ENCODE data around the gene HYOU1. TPM values are rescaled to one million over a fixed set of nuclear protein-coding genes. Genes with fewer than 3 reads are reported as not detected.
A peak's percentile ranks its signal among the peaks of the same experiment; 100 is the strongest.
"Not testable (repeated sequence)": the region's sequence is repeated elsewhere in the genome, so short reads cannot be mapped to it uniquely, and the experiment has no call there.

Gene HYOU1
- total RNA-seq, 1 experiment from 2014 or later = 205 TPM

GRCh38 chr11:119089319-119089718, 32.3 kb upstream of the HYOU1 start:
- no peak for DNase-seq (ENCODE audit: low spot score)
- in situ Hi-C loops (cut with HindIII; ENCODE audit: low sequenced_read_pairs) = no loop called here

GRCh38 chr11:119088406-119088805, 31.4 kb upstream of the HYOU1 start:
- in situ Hi-C loops (cut with HindIII; ENCODE audit: low sequenced_read_pairs) = no loop called here

GRCh38 chr11:119087747-119088241, 30.8 kb upstream of the HYOU1 start:
- no peak for DNase-seq (ENCODE audit: low spot score)
- in situ Hi-C loops (cut with HindIII; ENCODE audit: low sequenced_read_pairs) = no loop called here

More at GRCh38 chr11:119088406-119088805, 31.4 kb upstream of the HYOU1 start:
- DNase-seq (ENCODE audit: low spot score) = no peak

- in situ Hi-C loops (cut with HindIII; ENCODE audit: low sequenced_read_pairs) = no loop called here
- DNase-seq (ENCODE audit: low spot score) = no peak
Observed at GRCh38 chr11:119087123-119087522, 30.1 kb upstream of the HYOU1 start.

- in situ Hi-C loops (cut with HindIII; ENCODE audit: low sequenced_read_pairs) = no loop called here
- no peak for DNase-seq (ENCODE audit: low spot score)
Observed at GRCh38 chr11:119085437-119085847, 28.4 kb upstream of the HYOU1 start.

GRCh38 chr11:119084663-119085436, 27.8 kb upstream of the HYOU1 start, which contains the start of gene HMBS:
HMBS (plus strand) TSS chr11:119084881; CDS start chr11:119085034, 153 bp downstream.
- in situ Hi-C loops (cut with HindIII; ENCODE audit: low sequenced_read_pairs) = no loop called here
- DNase-seq (ENCODE audit: low spot score) = peak; percentile 96

GRCh38 chr11:119081682-119082260, 24.8 kb upstream of the HYOU1 start:
- no peak for DNase-seq (ENCODE audit: low spot score)

GRCh38 chr11:119078675-119079420, 21.8 kb upstream of the HYOU1 start:
- DNase-seq (ENCODE audit: low spot score) = no peak

More at GRCh38 chr11:119081682-119082260, 24.8 kb upstream of the HYOU1 start:
- in situ Hi-C loops (cut with HindIII; ENCODE audit: low sequenced_read_pairs) = no loop called here

GRCh38 chr11:119077839-119078238, 20.8 kb upstream of the HYOU1 start:
- in situ Hi-C loops (cut with HindIII; ENCODE audit: low sequenced_read_pairs) = no loop called here
- no peak for DNase-seq (ENCODE audit: low spot score)

More at GRCh38 chr11:119078675-119079420, 21.8 kb upstream of the HYOU1 start:
- in situ Hi-C loops (cut with HindIII; ENCODE audit: low sequenced_read_pairs) = no loop called here

GRCh38 chr11:119067371-119068222, 10.6 kb upstream of the HYOU1 start, which contains the start of gene VPS11:
VPS11 (plus strand) TSS chr11:119067818; CDS start chr11:119067824, 6 bp downstream.
- peak; percentile 95 for DNase-seq (ENCODE audit: low spot score)
- in situ Hi-C loops (cut with HindIII; ENCODE audit: low sequenced_read_pairs) = no loop called here

- DNase-seq (ENCODE audit: low spot score) = peak; percentile 26
- in situ Hi-C loops (cut with HindIII; ENCODE audit: low sequenced_read_pairs) = no loop called here
Observed at GRCh38 chr11:119065369-119065768, 8.4 kb upstream of the HYOU1 start.

- in situ Hi-C loops (cut with HindIII; ENCODE audit: low sequenced_read_pairs) = no loop called here
- DNase-seq (ENCODE audit: low spot score) = no peak
Observed at GRCh38 chr11:119062779-119063178, 5.8 kb upstream of the HYOU1 start.

GRCh38 chr11:119061256-119061655, 4.3 kb upstream of the HYOU1 start:
- DNase-seq (ENCODE audit: low spot score) = no peak
- in situ Hi-C loops (cut with HindIII; ENCODE audit: low sequenced_read_pairs) = no loop called here

- DNase-seq (ENCODE audit: low spot score); in situ Hi-C loops (cut with HindIII; ENCODE audit: low sequenced_read_pairs): not testable (repeated sequence)
Observed at GRCh38 chr11:119059128-119059527, 2.1 kb upstream of the HYOU1 start.

- peak; percentile 4 for DNase-seq (ENCODE audit: low spot score)
Observed at GRCh38 chr11:119056421-119056999, 495 bp downstream of the HYOU1 start.

GRCh38 chr11:119055901-119056300, 1.1 kb downstream of the HYOU1 start:
- peak; percentile 14 for DNase-seq (ENCODE audit: low spot score)
- in situ Hi-C loops (cut with HindIII; ENCODE audit: low sequenced_read_pairs) = no loop called here

More at GRCh38 chr11:119056421-119056999, 495 bp downstream of the HYOU1 start:
- in situ Hi-C loops (cut with HindIII; ENCODE audit: low sequenced_read_pairs) = no loop called here

GRCh38 chr11:119054418-119054817, 2.6 kb downstream of the HYOU1 start:
- in situ Hi-C loops (cut with HindIII; ENCODE audit: low sequenced_read_pairs) = no loop called here
- no peak for DNase-seq (ENCODE audit: low spot score)

- DNase-seq (ENCODE audit: low spot score) = no peak
- in situ Hi-C loops (cut with HindIII; ENCODE audit: low sequenced_read_pairs) = no loop called here
Observed at GRCh38 chr11:119052163-119052814, 4.7 kb downstream of the HYOU1 start.

Data from G401 (cell line).